A204.1 (cell line): Measurements from ENCODE around the gene PARP11.
A peak's percentile ranks its signal among the peaks of the same experiment; 100 is the strongest.

ENCODE experiments used
- FAIRE-seq: peaks from 2 replicates; lab custom pipeline; 2012; peaks lifted over from hg19 to GRCh38; lab: Jason Lieb, UNC

PARP11 gene

DNA sequence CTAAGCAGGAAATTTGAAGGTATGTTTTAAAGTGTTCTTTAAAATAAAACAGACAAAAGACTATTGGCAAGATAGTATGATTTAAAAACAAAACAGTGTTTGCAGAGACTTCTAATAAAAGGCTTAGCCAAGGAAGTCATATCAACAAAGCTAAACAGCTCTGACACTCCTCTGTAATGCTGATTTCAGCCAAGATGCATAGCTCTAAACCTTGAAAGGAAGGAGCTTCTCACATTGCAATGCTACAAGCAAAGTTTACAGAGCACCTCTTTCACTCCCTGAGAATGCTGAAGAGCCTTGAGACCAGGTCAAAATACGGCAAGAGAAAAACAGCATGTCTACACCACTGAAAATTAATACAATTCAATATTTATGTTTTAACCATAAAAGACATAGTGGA, 51.8 kb downstream of the PARP11 start:
- no peak for FAIRE-seq

GRCh38 chr12:3820122-3820521, 53.1 kb downstream of the PARP11 start:
- no peak for FAIRE-seq

GRCh38 chr12:3816266-3816665, 56.9 kb downstream of the PARP11 start:
- FAIRE-seq, result no peak

GRCh38 chr12:3815094-3815766, 58.0 kb downstream of the PARP11 start:
- no peak for FAIRE-seq

DNA sequence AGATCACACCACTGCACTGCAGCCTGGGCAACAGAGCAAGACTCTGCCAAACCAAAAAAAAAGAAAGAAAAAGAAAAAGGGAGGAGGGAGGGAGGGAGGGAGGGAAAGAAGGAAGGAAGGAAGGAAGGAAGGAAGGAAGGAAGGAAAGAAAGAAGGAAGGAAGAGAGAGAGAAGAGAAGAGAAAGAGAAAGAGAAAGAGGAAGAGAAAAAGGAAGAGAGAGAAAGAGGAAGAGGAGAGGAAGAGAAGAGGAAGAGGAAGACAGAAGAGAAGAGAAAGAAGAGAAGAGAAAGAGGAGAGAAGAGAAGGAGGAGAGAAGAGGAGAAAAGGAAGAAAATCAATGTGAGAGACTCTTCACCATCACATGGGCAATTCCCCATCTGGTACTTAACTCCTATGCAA, 62.7 kb downstream of the PARP11 start:
- FAIRE-seq, result no peak

- no peak for FAIRE-seq
These were observed 63.2 kb downstream of the PARP11 start for GRCh38 chr12:3810016-3810370.

- no peak for FAIRE-seq
These were observed 63.7 kb downstream of the PARP11 start for GRCh38 chr12:3809357-3810015.

DNA sequence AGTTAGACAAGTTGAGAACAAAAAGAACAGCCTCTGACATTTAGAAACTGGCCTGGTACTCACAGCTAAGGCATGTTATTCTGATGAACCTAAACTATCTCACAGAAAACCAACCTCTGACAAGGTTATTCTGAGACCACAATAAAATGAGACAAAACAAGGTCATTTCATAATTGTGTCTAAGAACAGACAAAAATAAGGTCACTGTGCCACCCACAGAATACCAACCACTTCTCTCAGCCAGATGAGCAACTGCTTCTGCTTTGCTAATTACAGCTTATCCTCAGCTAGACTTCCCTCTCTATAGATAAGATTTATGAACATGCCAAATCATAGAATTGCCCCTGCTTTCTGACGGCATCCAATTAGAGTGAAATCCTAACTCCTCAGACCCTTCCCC, 68.1 kb downstream of the PARP11 start:
- no peak for FAIRE-seq

DNA sequence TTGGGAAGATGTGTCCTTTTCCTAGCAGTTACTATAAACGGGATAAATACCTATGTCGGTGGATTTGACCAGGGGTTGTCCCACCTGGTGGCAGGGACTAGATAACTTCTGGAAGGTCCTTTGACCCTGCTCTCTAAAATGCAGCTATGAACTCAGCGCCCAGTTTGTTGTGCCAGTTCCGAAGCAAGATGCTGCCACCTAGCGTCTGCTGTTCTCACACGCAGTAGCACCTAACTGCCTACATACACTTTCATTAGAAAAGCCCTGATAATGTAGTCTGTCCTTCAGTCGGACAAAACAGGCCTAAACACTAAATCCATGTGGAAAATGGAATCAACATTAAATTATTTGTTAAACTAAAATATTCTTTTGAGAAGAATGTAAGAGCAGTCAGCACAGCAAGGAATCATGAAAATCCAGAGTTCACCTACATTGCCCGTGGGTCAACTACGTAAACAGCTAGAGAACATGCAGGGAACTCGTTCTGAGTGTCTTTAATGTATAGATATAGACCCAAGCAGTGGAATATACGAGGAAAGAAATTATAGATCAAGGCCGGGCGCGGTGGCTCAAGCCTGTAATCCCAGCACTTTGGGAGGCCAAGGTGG, 69.2 kb downstream of the PARP11 start:
- FAIRE-seq, result peak; percentile 84

GRCh38 chr12:3802721-3803120, 70.5 kb downstream of the PARP11 start:
- no peak for FAIRE-seq

GRCh38 chr12:3797531-3798048, 75.6 kb downstream of the PARP11 start:
- no peak for FAIRE-seq

DNA sequence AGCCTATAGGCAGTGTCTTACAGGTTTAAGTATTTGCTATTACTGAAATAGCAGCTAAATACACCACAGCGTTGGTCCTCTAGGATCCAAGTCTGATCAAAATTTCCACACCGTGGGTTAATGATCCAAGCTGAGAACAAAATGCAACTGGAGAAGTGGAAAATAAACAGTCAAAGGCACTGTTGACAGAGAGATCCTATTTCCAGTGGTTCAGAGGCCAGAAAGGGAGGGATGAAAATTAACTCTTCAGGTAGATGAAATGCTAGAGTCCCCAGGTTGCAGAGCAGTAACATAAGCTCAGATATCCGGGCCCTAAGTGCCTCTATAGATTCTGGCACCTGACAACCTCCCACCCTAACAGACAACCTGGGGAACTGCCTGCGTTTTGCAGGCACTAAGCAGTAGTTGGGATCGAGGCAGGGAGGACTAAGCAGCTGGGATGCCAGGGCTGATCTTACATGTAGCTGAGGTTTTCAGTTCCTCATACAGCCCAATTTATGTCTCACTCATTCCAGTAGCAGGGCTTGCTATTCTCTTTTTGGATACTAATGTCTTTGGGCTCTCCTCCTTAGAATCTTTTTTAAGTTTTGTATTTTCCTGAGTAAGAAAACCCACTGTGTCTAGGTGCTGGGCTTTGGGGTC, 77.6 kb downstream of the PARP11 start:
- no peak for FAIRE-seq

GRCh38 chr12:3795066-3795465, 78.1 kb downstream of the PARP11 start:
- no peak for FAIRE-seq

DNA sequence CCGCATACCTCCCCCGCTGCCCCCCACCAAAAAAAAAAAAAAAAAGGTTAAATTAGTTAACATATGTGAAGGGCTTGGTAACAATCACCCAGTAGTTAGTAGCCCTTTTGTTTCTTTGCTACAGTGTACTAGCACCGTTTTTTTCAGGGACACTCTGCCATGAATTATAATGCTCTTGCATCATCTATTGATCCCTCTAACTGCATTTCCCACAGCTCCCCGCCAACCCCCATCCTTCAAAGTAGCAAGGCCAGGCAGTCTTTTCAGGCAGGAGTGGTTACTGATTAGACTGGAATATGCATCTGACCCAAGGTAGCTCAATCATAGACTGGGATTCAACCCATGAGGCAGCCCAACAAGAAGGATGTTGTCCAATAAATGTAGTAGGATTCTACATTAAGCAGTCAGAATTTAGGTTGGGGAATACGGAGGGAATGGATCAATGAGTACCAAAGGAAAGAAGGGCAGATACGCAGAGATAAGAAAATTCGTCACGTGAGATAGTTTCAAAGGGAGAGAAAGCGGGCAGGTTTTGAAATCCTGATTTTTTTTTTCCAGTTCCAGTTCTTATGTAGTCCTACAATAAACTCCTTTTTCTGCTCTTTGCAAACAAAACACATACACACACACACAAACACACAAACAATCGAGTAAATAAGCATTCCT, 80.4 kb downstream of the PARP11 start:
- FAIRE-seq, result no peak

DNA sequence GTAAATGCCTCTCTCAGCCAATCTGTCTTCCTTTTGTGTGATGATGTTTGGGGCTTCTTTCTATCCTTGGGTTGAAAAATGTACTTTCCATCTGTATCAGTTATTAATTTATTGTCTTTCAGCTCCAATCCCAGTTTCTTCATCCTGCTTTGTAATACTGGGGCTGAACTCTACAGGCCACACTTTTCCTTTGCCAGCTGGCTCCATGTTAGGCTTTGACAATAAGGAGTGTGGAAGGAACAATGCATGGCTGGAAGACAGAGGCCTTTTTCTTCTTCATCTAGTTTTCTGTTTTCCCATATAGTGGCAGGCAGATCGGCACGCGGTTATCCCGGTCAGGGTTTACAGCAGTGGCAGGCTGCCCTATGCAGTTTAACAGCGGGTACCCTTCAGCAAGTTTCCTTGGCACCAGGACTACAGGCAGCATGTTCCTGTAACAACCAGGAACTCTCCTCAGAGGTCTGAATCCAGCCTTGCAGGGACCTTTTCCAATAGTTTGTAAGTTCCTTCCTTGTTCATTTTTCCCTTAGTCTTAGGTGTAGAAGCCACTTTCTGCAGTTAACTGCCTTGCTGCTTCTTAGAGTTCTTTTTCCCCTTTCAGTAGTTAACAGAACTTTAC, 81.8 kb downstream of the PARP11 start:
- no peak for FAIRE-seq

- no peak for FAIRE-seq
These were observed 82.6 kb downstream of the PARP11 start for GRCh38 chr12:3790642-3791041.

- FAIRE-seq, result no peak
These were observed 83.4 kb downstream of the PARP11 start for GRCh38 chr12:3789838-3790237.

GRCh38 chr12:3777206-3777809, 95.9 kb downstream of the PARP11 start:
- FAIRE-seq, result peak; percentile 62

GRCh38 chr12:3775385-3776035, 97.7 kb downstream of the PARP11 start:
- FAIRE-seq, result no peak

DNA sequence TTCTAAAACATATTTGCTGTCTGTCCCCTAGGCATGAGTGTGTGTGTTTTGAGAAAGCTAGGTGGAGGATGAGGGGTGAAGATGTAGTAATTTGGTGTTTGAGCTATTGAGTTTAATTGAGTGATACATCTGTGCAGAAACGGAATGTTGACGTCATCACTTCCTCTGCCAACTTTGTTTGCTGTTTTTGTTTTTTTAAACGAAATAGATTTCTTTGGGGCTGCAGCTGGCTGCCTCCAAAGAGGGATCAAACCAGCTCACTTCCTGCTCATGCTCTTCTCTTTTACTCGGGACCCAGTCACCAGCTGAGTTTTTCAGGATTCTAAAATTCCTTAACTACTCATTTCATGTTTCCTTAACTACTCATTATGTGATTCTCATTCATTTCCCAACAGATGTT, 100.8 kb downstream of the PARP11 start:
- no peak for FAIRE-seq

GRCh38 chr12:3771853-3772252, 101.3 kb downstream of the PARP11 start:
- FAIRE-seq, result no peak
